ENCODE data around the gene ZNF385A. TPM values are rescaled to one million over a fixed set of nuclear protein-coding genes. Genes with fewer than 3 reads are reported as not detected.

Gene ZNF385A
- total and polyA plus RNA-seq, 2 of the 13 experiments (the other 11 are each of a cell fraction or from before 2014, with no cell fraction given), result 0.44 to 0.67 TPM

DNA sequence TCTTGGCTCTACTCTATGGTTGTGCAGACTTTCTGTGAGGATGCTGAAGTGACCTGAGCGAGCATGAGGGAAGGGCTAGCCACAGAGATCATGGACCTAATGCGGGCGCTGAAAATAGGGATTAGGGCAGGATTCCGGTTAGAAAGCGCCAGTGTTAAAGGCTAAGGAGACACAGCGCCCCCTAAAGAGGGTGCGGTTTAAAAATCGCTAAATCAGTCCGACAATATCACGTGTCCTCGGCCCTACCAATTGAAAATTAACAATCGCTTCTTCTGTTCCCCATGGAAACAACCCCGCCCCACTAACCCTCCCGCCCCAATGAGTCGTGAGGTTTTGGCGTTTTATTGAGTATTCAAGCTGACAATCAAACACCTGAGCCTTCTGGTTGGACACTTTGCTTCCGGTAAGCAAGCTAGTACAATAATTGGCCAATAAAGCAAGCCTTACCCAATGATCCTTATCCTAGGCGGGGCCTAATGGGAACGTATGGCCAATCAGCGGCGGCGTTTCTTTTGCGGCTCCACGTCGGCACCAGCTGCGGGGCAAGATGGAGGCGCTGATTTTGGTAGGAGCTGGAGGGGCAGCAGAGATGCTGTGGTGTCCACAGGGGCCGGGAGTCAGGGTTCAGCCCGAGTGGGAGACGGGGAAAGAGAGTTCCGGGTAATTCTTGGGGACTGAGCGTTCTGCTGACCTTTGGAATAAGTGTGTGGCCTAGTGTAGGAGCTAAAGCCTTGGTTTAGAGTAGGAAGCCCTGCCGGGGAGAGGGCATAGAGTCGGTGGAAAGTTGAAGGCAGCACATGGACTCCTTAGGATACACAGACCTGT, 59.7 kb downstream of the ZNF385A start, which contains the start of gene COPZ1 (continued):
- TF ChIP-seq, protein P1, sequence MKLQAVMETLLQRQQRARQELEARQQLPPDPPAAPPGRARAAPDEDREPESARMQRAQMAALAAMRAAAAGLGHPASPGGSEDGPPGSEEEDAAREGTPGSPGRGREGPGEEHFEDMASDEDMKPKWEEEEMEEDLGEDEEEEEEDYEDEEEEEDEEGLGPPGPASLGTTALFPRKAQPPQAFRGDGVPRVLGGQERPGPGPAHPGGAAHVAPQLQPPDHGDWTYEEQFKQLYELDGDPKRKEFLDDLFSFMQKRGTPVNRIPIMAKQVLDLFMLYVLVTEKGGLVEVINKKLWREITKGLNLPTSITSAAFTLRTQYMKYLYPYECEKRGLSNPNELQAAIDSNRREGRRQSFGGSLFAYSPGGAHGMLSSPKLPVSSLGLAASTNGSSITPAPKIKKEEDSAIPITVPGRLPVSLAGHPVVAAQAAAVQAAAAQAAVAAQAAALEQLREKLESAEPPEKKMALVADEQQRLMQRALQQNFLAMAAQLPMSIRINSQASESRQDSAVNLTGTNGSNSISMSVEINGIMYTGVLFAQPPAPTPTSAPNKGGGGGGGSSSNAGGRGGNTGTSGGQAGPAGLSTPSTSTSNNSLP (IDR thresholded peaks at IDR 0.05; ENCODE audit: low read depth, low read length), result peak; percentile 40; the same call in 1 of the 2 replicates
- no peak for TF ChIP-seq MBD4 (IDR thresholded peaks at IDR 0.05; ENCODE audit: borderline replicate concordance, low read length)
- TF ChIP-seq CC2D1A (CRISPR knock-in tag; IDR thresholded peaks at IDR 0.05), result no peak
- TF ChIP-seq HOXA3 (CRISPR knock-in tag; IDR thresholded peaks at IDR 0.05), result peak; percentile 83
- no peak for TF ChIP-seq FOXC1 (CRISPR knock-in tag; IDR thresholded peaks at IDR 0.05; ENCODE audit: borderline replicate concordance)
- TF ChIP-seq, protein P2, sequence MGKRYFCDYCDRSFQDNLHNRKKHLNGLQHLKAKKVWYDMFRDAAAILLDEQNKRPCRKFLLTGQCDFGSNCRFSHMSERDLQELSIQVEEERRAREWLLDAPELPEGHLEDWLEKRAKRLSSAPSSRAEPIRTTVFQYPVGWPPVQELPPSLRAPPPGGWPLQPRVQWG (CRISPR knock-in tag; IDR thresholded peaks at IDR 0.05; ENCODE audit: borderline replicate concordance, low read depth), result no peak
- TF ChIP-seq EED (CRISPR knock-in tag; IDR thresholded peaks at IDR 0.05), result peak; percentile 46; the same call in 1 of the 2 replicates
- TF ChIP-seq, protein P3, sequence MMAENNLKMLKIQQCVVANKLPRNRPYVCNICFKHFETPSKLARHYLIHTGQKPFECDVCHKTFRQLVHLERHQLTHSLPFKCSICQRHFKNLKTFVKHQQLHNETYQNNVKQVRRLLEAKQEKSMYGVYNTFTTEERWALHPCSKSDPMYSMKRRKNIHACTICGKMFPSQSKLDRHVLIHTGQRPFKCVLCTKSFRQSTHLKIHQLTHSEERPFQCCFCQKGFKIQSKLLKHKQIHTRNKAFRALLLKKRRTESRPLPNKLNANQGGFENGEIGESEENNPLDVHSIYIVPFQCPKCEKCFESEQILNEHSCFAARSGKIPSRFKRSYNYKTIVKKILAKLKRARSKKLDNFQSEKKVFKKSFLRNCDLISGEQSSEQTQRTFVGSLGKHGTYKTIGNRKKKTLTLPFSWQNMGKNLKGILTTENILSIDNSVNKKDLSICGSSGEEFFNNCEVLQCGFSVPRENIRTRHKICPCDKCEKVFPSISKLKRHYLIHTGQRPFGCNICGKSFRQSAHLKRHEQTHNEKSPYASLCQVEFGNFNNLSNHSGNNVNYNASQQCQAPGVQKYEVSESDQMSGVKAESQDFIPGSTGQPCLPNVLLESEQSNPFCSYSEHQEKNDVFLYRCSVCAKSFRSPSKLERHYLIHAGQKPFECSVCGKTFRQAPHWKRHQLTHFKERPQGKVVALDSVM (CRISPR knock-in tag; IDR thresholded peaks at IDR 0.05), result 0 out of 2 replicates have a peak, but pooled peaks have one; percentile 15
- TF ChIP-seq GATA4 (IDR thresholded peaks at IDR 0.05; ENCODE audit: borderline replicate concordance, low read depth), result 0 out of 2 replicates have a peak, but pooled peaks have one; percentile 25
- TF ChIP-seq, protein P4, sequence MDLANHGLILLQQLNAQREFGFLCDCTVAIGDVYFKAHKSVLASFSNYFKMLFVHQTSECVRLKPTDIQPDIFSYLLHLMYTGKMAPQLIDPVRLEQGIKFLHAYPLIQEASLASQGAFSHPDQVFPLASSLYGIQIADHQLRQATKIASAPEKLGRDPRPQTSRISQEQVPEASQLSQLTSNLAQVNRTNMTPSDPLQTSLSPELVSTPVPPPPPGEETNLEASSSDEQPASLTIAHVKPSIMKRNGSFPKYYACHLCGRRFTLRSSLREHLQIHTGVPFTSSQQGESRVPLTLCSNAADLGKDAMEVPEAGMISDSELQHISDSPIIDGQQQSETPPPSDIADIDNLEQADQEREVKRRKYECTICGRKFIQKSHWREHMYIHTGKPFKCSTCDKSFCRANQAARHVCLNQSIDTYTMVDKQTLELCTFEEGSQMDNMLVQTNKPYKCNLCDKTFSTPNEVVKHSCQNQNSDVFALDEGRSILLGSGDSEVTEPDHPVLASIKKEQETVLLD (CRISPR knock-in tag; IDR thresholded peaks at IDR 0.05; ENCODE audit: low read depth), result no peak
- no peak for TF ChIP-seq TEAD2 (CRISPR knock-in tag; IDR thresholded peaks at IDR 0.05)
- 0 out of 2 replicates have a peak, but pooled peaks have one; percentile 47 for TF ChIP-seq ZNF564 (CRISPR knock-in tag; IDR thresholded peaks at IDR 0.05)
- no peak for TF ChIP-seq ARHGAP35 (CRISPR knock-in tag; IDR thresholded peaks at IDR 0.05; ENCODE audit: borderline replicate concordance)
- TF ChIP-seq, protein P5, sequence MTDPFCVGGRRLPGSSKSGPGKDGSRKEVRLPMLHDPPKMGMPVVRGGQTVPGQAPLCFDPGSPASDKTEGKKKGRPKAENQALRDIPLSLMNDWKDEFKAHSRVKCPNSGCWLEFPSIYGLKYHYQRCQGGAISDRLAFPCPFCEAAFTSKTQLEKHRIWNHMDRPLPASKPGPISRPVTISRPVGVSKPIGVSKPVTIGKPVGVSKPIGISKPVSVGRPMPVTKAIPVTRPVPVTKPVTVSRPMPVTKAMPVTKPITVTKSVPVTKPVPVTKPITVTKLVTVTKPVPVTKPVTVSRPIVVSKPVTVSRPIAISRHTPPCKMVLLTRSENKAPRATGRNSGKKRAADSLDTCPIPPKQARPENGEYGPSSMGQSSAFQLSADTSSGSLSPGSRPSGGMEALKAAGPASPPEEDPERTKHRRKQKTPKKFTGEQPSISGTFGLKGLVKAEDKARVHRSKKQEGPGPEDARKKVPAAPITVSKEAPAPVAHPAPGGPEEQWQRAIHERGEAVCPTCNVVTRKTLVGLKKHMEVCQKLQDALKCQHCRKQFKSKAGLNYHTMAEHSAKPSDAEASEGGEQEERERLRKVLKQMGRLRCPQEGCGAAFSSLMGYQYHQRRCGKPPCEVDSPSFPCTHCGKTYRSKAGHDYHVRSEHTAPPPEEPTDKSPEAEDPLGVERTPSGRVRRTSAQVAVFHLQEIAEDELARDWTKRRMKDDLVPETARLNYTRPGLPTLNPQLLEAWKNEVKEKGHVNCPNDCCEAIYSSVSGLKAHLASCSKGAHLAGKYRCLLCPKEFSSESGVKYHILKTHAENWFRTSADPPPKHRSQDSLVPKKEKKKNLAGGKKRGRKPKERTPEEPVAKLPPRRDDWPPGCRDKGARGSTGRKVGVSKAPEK (CRISPR knock-in tag; IDR thresholded peaks at IDR 0.05; ENCODE audit: borderline replicate concordance), result no peak
- TF ChIP-seq, protein P6, sequence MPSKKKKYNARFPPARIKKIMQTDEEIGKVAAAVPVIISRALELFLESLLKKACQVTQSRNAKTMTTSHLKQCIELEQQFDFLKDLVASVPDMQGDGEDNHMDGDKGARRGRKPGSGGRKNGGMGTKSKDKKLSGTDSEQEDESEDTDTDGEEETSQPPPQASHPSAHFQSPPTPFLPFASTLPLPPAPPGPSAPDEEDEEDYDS (CRISPR knock-in tag; IDR thresholded peaks at IDR 0.05), result peak; percentile 89
- no peak; the same call in none of the 2 replicates for TF ChIP-seq ELF3 (CRISPR knock-in tag; IDR thresholded peaks at IDR 0.05)
- TF ChIP-seq HMGA1 (CRISPR knock-in tag; conservative IDR thresholded peaks at IDR 0.05), result no peak
- TF ChIP-seq AGO2 (optimal IDR thresholded peaks at IDR 0.05; ENCODE audit: low read depth, low read length), result no peak
- TF ChIP-seq ZNF747 (CRISPR knock-in tag; IDR thresholded peaks at IDR 0.05; ENCODE audit: borderline replicate concordance), result no peak

Data from HepG2 (cell line).